ENCODE results near the gene KRTAP29-1. TPM values are rescaled to one million over a fixed set of nuclear protein-coding genes. Genes with fewer than 3 reads are reported as not detected.

KRTAP29-1 gene
- total RNA-seq, 1 experiment from 2014 or later, result not detected

- POLR2A ChIA-PET (ENCODE audit: low non-redundant PET), result no interaction called here
- CTCF ChIA-PET, result no interaction called here
- BruUV-seq (replicated peaks), result no TSS peak
- Histone ChIP-seq H3K9me3 (ENCODE audit: low read depth, low read length, poor library complexity, severe bottlenecking) (no peaks in the 10 kb centered on the region), H3K4me1 (ENCODE audit: insufficient read depth, low read length, poor library complexity, severe bottlenecking) (no peaks in the 10 kb centered on the region), H3K4me3 (ENCODE audit: low read depth, low read length, poor library complexity, severe bottlenecking) (no peak overlapping the region), H3K36me3 (ENCODE audit: insufficient read depth, low read length, poor library complexity, severe bottlenecking) (no peaks in the 10 kb centered on the region), H3K27ac (ENCODE audit: low read depth, low read length, poor library complexity, severe bottlenecking) (no peak overlapping the region), H3K27me3 (replicated peaks; ENCODE audit: insufficient read depth, low read depth, low read length, poor library complexity) (no peaks in the 10 kb centered on the region)
- intact Hi-C loops (cut with micrococcal nuclease; ENCODE audit: unreplicated experiment), result no loop called here
- no peak for DNase-seq (ENCODE audit: low spot score)
- no peak for TF ChIP-seq CTCF (conservative IDR thresholded peaks at IDR 0.05; ENCODE audit: low read depth, low read length)
- no peak for TF ChIP-seq EZH2 (IDR thresholded peaks at IDR 0.05; ENCODE audit: borderline replicate concordance, low read depth, low read length, poor library complexity, severe bottlenecking)
These were observed 34.9 kb downstream of the KRTAP29-1 start for GRCh38 chr17:41267711-41268110.

GRCh38 chr17:41265078-41265477, 37.6 kb downstream of the KRTAP29-1 start, which contains the start of gene KRTAP9-6:
TSS of gene KRTAP9-6 (plus strand) at chr17:41265378. CDS start at chr17:41265378, 0 bp downstream.
- Histone ChIP-seq H3K36me3 (ENCODE audit: insufficient read depth, low read length, poor library complexity, severe bottlenecking) (no peaks in the 10 kb centered on the region), H3K27me3 (replicated peaks; ENCODE audit: insufficient read depth, low read depth, low read length, poor library complexity) (no peaks in the 10 kb centered on the region), H3K27ac (ENCODE audit: low read depth, low read length, poor library complexity, severe bottlenecking) (no peak within 1 kb of the TSS), H3K4me3 (ENCODE audit: low read depth, low read length, poor library complexity, severe bottlenecking) (no peak within 1 kb of the TSS), H3K4me1 (ENCODE audit: insufficient read depth, low read length, poor library complexity, severe bottlenecking) (no peaks in the 10 kb centered on the region), H3K9me3 (ENCODE audit: low read depth, low read length, poor library complexity, severe bottlenecking) (no peaks in the 10 kb centered on the region)
- BruUV-seq (replicated peaks), result no TSS peak
- no peak for DNase-seq (ENCODE audit: low spot score)
- ChIA-PET CTCF (no interaction called here), POLR2A (ENCODE audit: low non-redundant PET) (no interaction called here)
- intact Hi-C loops (cut with micrococcal nuclease; ENCODE audit: unreplicated experiment), result no loop called here
- TF ChIP-seq EZH2 (IDR thresholded peaks at IDR 0.05; ENCODE audit: borderline replicate concordance, low read depth, low read length, poor library complexity, severe bottlenecking), result no peak

GRCh38 chr17:41264599-41264998, 38.1 kb downstream of the KRTAP29-1 start:
- TF ChIP-seq CTCF (conservative IDR thresholded peaks at IDR 0.05; ENCODE audit: low read depth, low read length) (no peak), EZH2 (IDR thresholded peaks at IDR 0.05; ENCODE audit: borderline replicate concordance, low read depth, low read length, poor library complexity, severe bottlenecking) (no peak)
- Histone ChIP-seq H3K27ac (ENCODE audit: low read depth, low read length, poor library complexity, severe bottlenecking) (no peak overlapping the region), H3K4me3 (ENCODE audit: low read depth, low read length, poor library complexity, severe bottlenecking) (no peak overlapping the region), H3K27me3 (replicated peaks; ENCODE audit: insufficient read depth, low read depth, low read length, poor library complexity) (no peaks in the 10 kb centered on the region), H3K36me3 (ENCODE audit: insufficient read depth, low read length, poor library complexity, severe bottlenecking) (no peaks in the 10 kb centered on the region), H3K4me1 (ENCODE audit: insufficient read depth, low read length, poor library complexity, severe bottlenecking) (no peaks in the 10 kb centered on the region), H3K9me3 (ENCODE audit: low read depth, low read length, poor library complexity, severe bottlenecking) (no peaks in the 10 kb centered on the region)
- DNase-seq (ENCODE audit: low spot score), result no peak
- POLR2A ChIA-PET (ENCODE audit: low non-redundant PET), result no interaction called here
- intact Hi-C loops (cut with micrococcal nuclease; ENCODE audit: unreplicated experiment), result no loop called here
- BruUV-seq (replicated peaks), result no TSS peak
- CTCF ChIA-PET, result no interaction called here

GRCh38 chr17:41263212-41263611, 39.4 kb downstream of the KRTAP29-1 start:
- ChIA-PET POLR2A (ENCODE audit: low non-redundant PET) (no interaction called here), CTCF (no interaction called here)
- intact Hi-C loops (cut with micrococcal nuclease; ENCODE audit: unreplicated experiment), result no loop called here
- no peaks in the 10 kb centered on the region for H3K9me3 ChIP-seq (ENCODE audit: low read depth, low read length, poor library complexity, severe bottlenecking)
- H3K27ac ChIP-seq (ENCODE audit: low read depth, low read length, poor library complexity, severe bottlenecking), result no peak overlapping the region
- TF ChIP-seq EZH2 (IDR thresholded peaks at IDR 0.05; ENCODE audit: borderline replicate concordance, low read depth, low read length, poor library complexity, severe bottlenecking) (no peak), CTCF (conservative IDR thresholded peaks at IDR 0.05; ENCODE audit: low read depth, low read length) (no peak)
- no peak for DNase-seq (ENCODE audit: low spot score)
- H3K36me3 ChIP-seq (ENCODE audit: insufficient read depth, low read length, poor library complexity, severe bottlenecking), result no peaks in the 10 kb centered on the region
- H3K27me3 ChIP-seq (replicated peaks; ENCODE audit: insufficient read depth, low read depth, low read length, poor library complexity), result no peaks in the 10 kb centered on the region
- no peaks in the 10 kb centered on the region for H3K4me1 ChIP-seq (ENCODE audit: insufficient read depth, low read length, poor library complexity, severe bottlenecking)
- H3K4me3 ChIP-seq (ENCODE audit: low read depth, low read length, poor library complexity, severe bottlenecking), result no peak overlapping the region
- BruUV-seq (replicated peaks), result no TSS peak
